HepG2 (cell line): ENCODE data around the gene ACTR1A. TPM values are rescaled to one million over a fixed set of nuclear protein-coding genes. Genes with fewer than 3 reads are reported as not detected.

Source experiments
- CBX2 ChIP-seq, 2 experiments: fragments of 200-600 bp in 1 of 2; sonication (generic); formaldehyde crosslinking in 1 of 2; IDR thresholded peaks; 2 replicates each; pipeline versions ENCODE4 v1.7.0 to v1.8.1; 2018 to 2022; ENCODE audit warnings: low read depth in 2 of 2, low read length in 1 of 2, mild to moderate bottlenecking in 1 of 2, missing genetic modification reagents in 1 of 2
- FOXK1 ChIP-seq: sonication (generic); formaldehyde crosslinking; IDR thresholded peaks from 2 replicates; pipeline ENCODE4 v1.4.0; 2020; ENCODE audit warnings: low read depth, missing genetic modification reagents, borderline replicate concordance
- HHEX ChIP-seq: IDR thresholded peaks from 2 replicates; pipeline ENCODE4 v1.6.1; 2016; ENCODE audit warnings: control low read depth
- MTF1 ChIP-seq: sonication (generic); formaldehyde crosslinking; IDR thresholded peaks from 2 replicates; pipeline ENCODE4 v1.5.0; 2020; ENCODE audit warnings: missing genetic modification reagents
- NCOR1 ChIP-seq: fragments of 200-600 bp; sonication (generic); IDR thresholded peaks from 2 replicates; pipeline ENCODE4 v1.7.0; 2017; ENCODE audit warnings: antibody characterized with exemption, low read length, borderline replicate concordance
- SCMH1 ChIP-seq: sonication (generic); formaldehyde crosslinking; IDR thresholded peaks from 2 replicates; pipeline ENCODE4 v1.9.0; 2021; ENCODE audit warnings: missing genetic modification reagents, mild to moderate bottlenecking, borderline replicate concordance
- SMAD3 ChIP-seq: sonication (generic); formaldehyde crosslinking; IDR thresholded peaks from 2 replicates; pipeline ENCODE4 v1.4.0; 2020; ENCODE audit warnings: missing genetic modification reagents
- TBX2 ChIP-seq: sonication (generic); formaldehyde crosslinking; IDR thresholded peaks from 2 replicates; pipeline ENCODE4 v1.5.0; 2020; ENCODE audit warnings: missing genetic modification reagents, mild to moderate bottlenecking, borderline replicate concordance
- YY1 ChIP-seq: IDR thresholded peaks from 2 replicates; pipeline ENCODE4 v1.6.1; 2011; ENCODE audit warnings: low read length, low read depth, moderate library complexity, mild to moderate bottlenecking; ENCODE audit not compliant: insufficient read depth, insufficient replicate concordance
- ZBTB38 ChIP-seq: sonication (generic); formaldehyde crosslinking; IDR thresholded peaks from 2 replicates; pipeline ENCODE4 v1.5.1; 2020; ENCODE audit warnings: mild to moderate bottlenecking, missing genetic modification reagents
- ZNF12 ChIP-seq: sonication (generic); formaldehyde crosslinking; IDR thresholded peaks from 2 replicates; pipeline ENCODE4 v1.5.0; 2020; ENCODE audit warnings: missing genetic modification reagents
- ZNF160 ChIP-seq: sonication (generic); formaldehyde crosslinking; IDR thresholded peaks from 2 replicates; pipeline ENCODE4 v1.8.0; 2022; ENCODE audit warnings: mild to moderate bottlenecking, inconsistent platforms, missing genetic modification reagents
- ZNF326 ChIP-seq: sonication (generic); formaldehyde crosslinking; IDR thresholded peaks from 2 replicates; pipeline ENCODE4 v1.4.0; 2020; ENCODE audit warnings: missing genetic modification reagents, borderline replicate concordance
- ZNF44 ChIP-seq: sonication (generic); formaldehyde crosslinking; IDR thresholded peaks from 2 replicates; pipeline ENCODE4 v1.5.1; 2020; ENCODE audit warnings: mild to moderate bottlenecking, missing genetic modification reagents
- ZNF510 ChIP-seq: sonication (generic); formaldehyde crosslinking; IDR thresholded peaks from 2 replicates; pipeline ENCODE4 v1.4.0; 2020; ENCODE audit warnings: low read depth, mild to moderate bottlenecking, missing genetic modification reagents
- ZNF562 ChIP-seq: sonication (generic); formaldehyde crosslinking; IDR thresholded peaks from 2 replicates; pipeline ENCODE4 v1.8.0; 2022; ENCODE audit warnings: missing genetic modification reagents, borderline replicate concordance
- ZNF574 ChIP-seq: sonication (generic); formaldehyde crosslinking; IDR thresholded peaks from 2 replicates; pipeline ENCODE4 v1.4.0; 2020; ENCODE audit warnings: missing genetic modification reagents
- ZNF746 ChIP-seq: sonication (generic); formaldehyde crosslinking; IDR thresholded peaks from 2 replicates; pipeline ENCODE4 v1.8.0; 2022; ENCODE audit warnings: mild to moderate bottlenecking, missing genetic modification reagents
- ZSCAN31 ChIP-seq: sonication (generic); formaldehyde crosslinking; IDR thresholded peaks from 2 replicates; pipeline ENCODE4 v1.5.0; 2020; ENCODE audit warnings: low read depth, mild to moderate bottlenecking, missing genetic modification reagents
- polyA plus RNA-seq, 8 experiments: library from polyadenylated mRNA; depleted of rRNA in 3 of 8; stranded (reverse) in 7 of 8; unstranded in 1 of 8; fragments of >200 nt; fragmentation: Illumina TruSeq in 4 of 8; extraction: Trizol in 4 of 8; gene quantifications; 2 replicates each; pipeline versions ENCODE4 v1.2.1 to v1.2.3, GENCODE V29; 2011 to 2016; ENCODE audit warnings: low read depth in 4 of 8, missing spikeins in 1 of 8, mixed read lengths in 1 of 8; ENCODE audit not compliant: insufficient read depth in 1 of 8
- total RNA-seq, 5 experiments: library from RNA; depleted of rRNA; stranded (reverse); fragments of >200 nt; fragmentation: Illumina TruSeq; extraction: Trizol; gene quantifications; 2 replicates each; pipeline ENCODE4 v1.2.3, GENCODE V29; 2016; ENCODE audit warnings: low read depth in 1 of 5
- TF ChIP-seq, protein P1 (sequence below): fragments of 450-650 bp; IDR thresholded peaks from 2 replicates; pipeline ENCODE4 v1.6.1; 2017
- TF ChIP-seq, protein P2 (sequence below): sonication (generic); formaldehyde crosslinking; conservative IDR thresholded peaks from 2 replicates; pipeline ENCODE4 v1.5.0; 2020; ENCODE audit warnings: missing genetic modification reagents

Gene ACTR1A
- total and polyA plus RNA-seq, 2 of the 13 experiments (the other 11 are each of a cell fraction or from before 2014, with no cell fraction given), result 59.6 to 62.8 TPM

GRCh38 chr10:102461187-102462054 lies 41.1 kb downstream of the ACTR1A start (continued):
- TF ChIP-seq ZNF12 (CRISPR knock-in tag) (no peak), ZNF160 (CRISPR knock-in tag) (no peak), CBX2 (IDR thresholded peaks at IDR 0.05; ENCODE audit: low read depth, low read length) (no peak), CBX2 (CRISPR knock-in tag; IDR thresholded peaks at IDR 0.05; ENCODE audit: low read depth) (no peak), ZSCAN31 (CRISPR knock-in tag) (peak; percentile 17; the same call in 1 of the 2 replicates), HHEX (CRISPR knock-in tag) (no peak), MTF1 (CRISPR knock-in tag) (no peak), ZNF510 (CRISPR knock-in tag) (0 out of 2 replicates have a peak, but pooled peaks have one; percentile 26), ZNF746 (CRISPR knock-in tag) (0 out of 2 replicates have a peak, but pooled peaks have one; percentile 30), FOXK1 (CRISPR knock-in tag) (0 out of 2 replicates have a peak, but pooled peaks have one; percentile 33), ZNF326 (CRISPR knock-in tag) (no peak), NCOR1 (no peak), ZNF44 (CRISPR knock-in tag) (no peak), ZNF562 (no peak), TBX2 (peak; percentile 82), SMAD3 (CRISPR knock-in tag) (no peak), YY1 (peak; percentile 100), ZBTB38 (CRISPR knock-in tag) (0 out of 2 replicates have a peak, but pooled peaks have one; percentile 32), SCMH1 (no peak), ZNF574 (CRISPR knock-in tag) (peak; percentile 93)
- TF ChIP-seq, protein P1, sequence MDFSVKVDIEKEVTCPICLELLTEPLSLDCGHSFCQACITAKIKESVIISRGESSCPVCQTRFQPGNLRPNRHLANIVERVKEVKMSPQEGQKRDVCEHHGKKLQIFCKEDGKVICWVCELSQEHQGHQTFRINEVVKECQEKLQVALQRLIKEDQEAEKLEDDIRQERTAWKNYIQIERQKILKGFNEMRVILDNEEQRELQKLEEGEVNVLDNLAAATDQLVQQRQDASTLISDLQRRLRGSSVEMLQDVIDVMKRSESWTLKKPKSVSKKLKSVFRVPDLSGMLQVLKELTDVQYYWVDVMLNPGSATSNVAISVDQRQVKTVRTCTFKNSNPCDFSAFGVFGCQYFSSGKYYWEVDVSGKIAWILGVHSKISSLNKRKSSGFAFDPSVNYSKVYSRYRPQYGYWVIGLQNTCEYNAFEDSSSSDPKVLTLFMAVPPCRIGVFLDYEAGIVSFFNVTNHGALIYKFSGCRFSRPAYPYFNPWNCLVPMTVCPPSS, result no peak
- TF ChIP-seq, protein P2, sequence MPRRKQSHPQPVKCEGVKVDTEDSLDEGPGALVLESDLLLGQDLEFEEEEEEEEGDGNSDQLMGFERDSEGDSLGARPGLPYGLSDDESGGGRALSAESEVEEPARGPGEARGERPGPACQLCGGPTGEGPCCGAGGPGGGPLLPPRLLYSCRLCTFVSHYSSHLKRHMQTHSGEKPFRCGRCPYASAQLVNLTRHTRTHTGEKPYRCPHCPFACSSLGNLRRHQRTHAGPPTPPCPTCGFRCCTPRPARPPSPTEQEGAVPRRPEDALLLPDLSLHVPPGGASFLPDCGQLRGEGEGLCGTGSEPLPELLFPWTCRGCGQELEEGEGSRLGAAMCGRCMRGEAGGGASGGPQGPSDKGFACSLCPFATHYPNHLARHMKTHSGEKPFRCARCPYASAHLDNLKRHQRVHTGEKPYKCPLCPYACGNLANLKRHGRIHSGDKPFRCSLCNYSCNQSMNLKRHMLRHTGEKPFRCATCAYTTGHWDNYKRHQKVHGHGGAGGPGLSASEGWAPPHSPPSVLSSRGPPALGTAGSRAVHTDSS, result no peak
